ENCODE data around the gene GPR55. TPM values are rescaled to one million over a fixed set of nuclear protein-coding genes. Genes with fewer than 3 reads are reported as not detected.
A peak's percentile ranks its signal among the peaks of the same experiment; 100 is the strongest.

The GPR55 gene
- total and polyA plus RNA-seq, 2 of the 8 experiments (the other 6 are each of a cell fraction or from before 2014, with no cell fraction given): not detected

GRCh38 chr2:230878599-230879188 is 46.3 kb downstream of the GPR55 start:
- no peak overlapping the region for H2BK5ac ChIP-seq (ENCODE audit: low read depth, low read length)
- H3K27me3 ChIP-seq (replicated peaks in 1 of 4; ENCODE audit: control insufficient read depth in 3 of 4, extremely low read depth in 1 of 4, insufficient read depth in 3 of 4, low read length in 3 of 4): no peaks in the 10 kb centered on the region
- no peak overlapping the region for H3K9ac ChIP-seq (replicated peaks in 1 of 4; ENCODE audit: extremely low read depth in 1 of 4, low read depth in 3 of 4, low read length in 3 of 4)
- no peak overlapping the region for H3K27ac ChIP-seq (ENCODE audit: low read depth, low read length)
- peaks cover 7 to 24% of the 10 kb centered on the region in 2 experiments for H4K20me1 ChIP-seq (replicated peaks in 1 of 2; ENCODE audit: control insufficient read depth in 1 of 2, insufficient read depth in 2 of 2, low read length in 2 of 2)
- H3K79me1 ChIP-seq (ENCODE audit: low read depth, low read length): peaks cover 10% of the 10 kb centered on the region
- H2AK5ac ChIP-seq (ENCODE audit: low read depth, low read length): no peak overlapping the region
- no peaks in the 10 kb centered on the region; a peak in 1 of 7 replicates for H3K4me1 ChIP-seq (replicated peaks in 1 of 4; ENCODE audit: control insufficient read depth in 3 of 4, insufficient read depth in 4 of 4, low read length in 3 of 4)
- H2BK20ac ChIP-seq (ENCODE audit: low read length): no peak overlapping the region
- CTCF ChIA-PET (ENCODE audit: partially characterized antibody): interaction anchor here (0.6 to 2.8 kb wide), 14 partner anchors 8 to 181 kb away, joined by 3 to 19 read pairs (median 4); partner anchors contain the start of gene GPR55
- H4K5ac ChIP-seq (ENCODE audit: insufficient read length, low read depth, low read length): no peak overlapping the region
- H3K4me3 ChIP-seq (ENCODE audit: extremely low read depth in 1 of 4, insufficient read depth in 2 of 4, low read depth in 3 of 4, low read length in 4 of 4): no peak overlapping the region
- no peak overlapping the region for H2BK12ac ChIP-seq (ENCODE audit: low read depth, low read length)
- H4K91ac ChIP-seq (replicated peaks; ENCODE audit: insufficient read length, low read length): no peak overlapping the region
- H3K23ac ChIP-seq (ENCODE audit: insufficient read length): no peak overlapping the region
- H3K36me3 ChIP-seq (ENCODE audit: control insufficient read depth in 2 of 4, insufficient read depth in 4 of 4, low read length in 3 of 4): peaks cover 19 to 60% (median 44%) of the 10 kb centered on the region in 4 experiments
- WGBS, 2 experiments (ENCODE audit: extremely low coverage in 1 of 2, insufficient coverage in 1 of 2, insufficient read length in 1 of 2, insufficient replicate concordance in 2 of 2, low coverage in 1 of 2, low lambda C conversion rate in 2 of 2, missing lambda C conversion rate in 1 of 2): 95% methylated on average over 10 of the region's 10 CpGs; no CpG with 5 or more reads in 1 of the 2 experiments
- no peak overlapping the region for H3K4ac ChIP-seq (replicated peaks; ENCODE audit: insufficient read length, low read depth, low read length)
- no peak overlapping the region for H3K4me2 ChIP-seq (ENCODE audit: insufficient read depth in 1 of 2, low read depth in 2 of 2, low read length in 2 of 2)
- H2BK15ac ChIP-seq (ENCODE audit: low read length): no peak overlapping the region
- H3K18ac ChIP-seq (ENCODE audit: extremely low read depth, low read length): no peak overlapping the region
- no peak overlapping the region for H2BK120ac ChIP-seq (replicated peaks; ENCODE audit: low read depth, low read length)
- DNase-seq (ENCODE audit: low read depth in 1 of 2, low spot score in 2 of 2): no peak
- no peak overlapping the region for H3K14ac ChIP-seq (ENCODE audit: insufficient read length)
- no peak overlapping the region for H3K56ac ChIP-seq (replicated peaks; ENCODE audit: insufficient read length, low read depth, low read length)
- H3K79me2 ChIP-seq (ENCODE audit: control insufficient read depth in 1 of 2, insufficient read depth in 2 of 2, low read length in 2 of 2): peaks cover 0 to 9% of the 10 kb centered on the region in 2 experiments; a peak in 2 of 4 replicates
- H3K9me3 ChIP-seq (ENCODE audit: insufficient read depth in 2 of 2, low read depth in 1 of 2, low read length in 1 of 2): no peaks in the 10 kb centered on the region
- 0 out of 2 replicates have a peak overlapping the region, but pooled peaks have one; percentile 57 for H4K8ac ChIP-seq (ENCODE audit: extremely low read depth, insufficient read depth, low read length)
- POLR2A ChIA-PET (ENCODE audit: partially characterized antibody): interaction anchor here (1.2 to 4.6 kb wide), 4 partner anchors 10 to 14 kb away, joined by 3 to 50 read pairs (median 6); partner anchors contain the start of gene ITM2C
- no peak for FAIRE-seq
- H3K23me2 ChIP-seq (ENCODE audit: low read depth, low read length): no peaks in the 10 kb centered on the region; the same call in 1 of the 2 replicates
- H2AFZ ChIP-seq (ENCODE audit: low read length): no peak overlapping the region
- no peak for TF ChIP-seq SP1 (IDR thresholded peaks at IDR 0.05; ENCODE audit: low read depth, low read length)
- no peak for TF ChIP-seq BRCA1 (IDR thresholded peaks at IDR 0.05; ENCODE audit: low read depth, low read length)
- no peak for TF ChIP-seq SAP30 (IDR thresholded peaks at IDR 0.05; ENCODE audit: insufficient read depth, insufficient replicate concordance, low read length)
- no peak for TF ChIP-seq CHD2 (IDR thresholded peaks at IDR 0.05; ENCODE audit: low read length)
- no peak for TF ChIP-seq SIRT6 (IDR thresholded peaks at IDR 0.05; ENCODE audit: low read length)

Data from H1 (cell line).